H1 (cell line): Measurements from ENCODE around the gene SRP9.

Experiments
- EZH2 ChIP-seq: fragments of 200-600 bp; sonication (generic); IDR thresholded peaks from 2 replicates; pipeline ENCODE4 v1.7.1; 2012; ENCODE audit warnings: low read depth, mild to moderate bottlenecking, moderate library complexity, low read length, inconsistent platforms; ENCODE audit not compliant: severe bottlenecking
- GABPA ChIP-seq: IDR thresholded peaks from 2 replicates; pipeline ENCODE4 v1.6.1; 2011; ENCODE audit warnings: mild to moderate bottlenecking, low read length, moderate library complexity, borderline replicate concordance; ENCODE audit not compliant: insufficient read depth
- POLR2AphosphoS5 ChIP-seq: IDR thresholded peaks from 2 replicates; pipeline ENCODE4 v1.6.1; 2011; ENCODE audit warnings: low read depth, low read length
- RAD21 ChIP-seq, 2 experiments: IDR thresholded peaks in 1 of 2; conservative IDR thresholded peaks in 1 of 2; 2 replicates each; pipeline ENCODE4 v1.6.1; 2011; ENCODE audit warnings: low read depth in 2 of 2, low read length in 2 of 2, improper control_type of control experiment in 1 of 2, inconsistent platforms in 1 of 2, mild to moderate bottlenecking in 1 of 2, moderate library complexity in 1 of 2
- SUZ12 ChIP-seq: fragments of 200-600 bp; sonication (generic); IDR thresholded peaks from 2 replicates; pipeline ENCODE4 v1.6.1; 2012; ENCODE audit warnings: mild to moderate bottlenecking, inconsistent platforms, low read length, moderate library complexity, mixed read lengths
- YY1 ChIP-seq: IDR thresholded peaks from 2 replicates; pipeline ENCODE4 v1.6.1; 2011; ENCODE audit warnings: low read depth, mild to moderate bottlenecking, low read length
- TF ChIP-seq, protein P1 (sequence below), 3 experiments: IDR thresholded peaks; 1 replicate in 2 of 3; 2 replicates in 1 of 3; pipeline versions ENCODE4 v1.5.1 to v1.6.1; 2011; ENCODE audit warnings: low read length in 3 of 3, mild to moderate bottlenecking in 3 of 3, inconsistent platforms in 2 of 3, low read depth in 1 of 3, moderate library complexity in 1 of 3; ENCODE audit not compliant: insufficient read depth in 1 of 3; ENCODE audit errors: control extremely low read depth in 1 of 3

DNA sequence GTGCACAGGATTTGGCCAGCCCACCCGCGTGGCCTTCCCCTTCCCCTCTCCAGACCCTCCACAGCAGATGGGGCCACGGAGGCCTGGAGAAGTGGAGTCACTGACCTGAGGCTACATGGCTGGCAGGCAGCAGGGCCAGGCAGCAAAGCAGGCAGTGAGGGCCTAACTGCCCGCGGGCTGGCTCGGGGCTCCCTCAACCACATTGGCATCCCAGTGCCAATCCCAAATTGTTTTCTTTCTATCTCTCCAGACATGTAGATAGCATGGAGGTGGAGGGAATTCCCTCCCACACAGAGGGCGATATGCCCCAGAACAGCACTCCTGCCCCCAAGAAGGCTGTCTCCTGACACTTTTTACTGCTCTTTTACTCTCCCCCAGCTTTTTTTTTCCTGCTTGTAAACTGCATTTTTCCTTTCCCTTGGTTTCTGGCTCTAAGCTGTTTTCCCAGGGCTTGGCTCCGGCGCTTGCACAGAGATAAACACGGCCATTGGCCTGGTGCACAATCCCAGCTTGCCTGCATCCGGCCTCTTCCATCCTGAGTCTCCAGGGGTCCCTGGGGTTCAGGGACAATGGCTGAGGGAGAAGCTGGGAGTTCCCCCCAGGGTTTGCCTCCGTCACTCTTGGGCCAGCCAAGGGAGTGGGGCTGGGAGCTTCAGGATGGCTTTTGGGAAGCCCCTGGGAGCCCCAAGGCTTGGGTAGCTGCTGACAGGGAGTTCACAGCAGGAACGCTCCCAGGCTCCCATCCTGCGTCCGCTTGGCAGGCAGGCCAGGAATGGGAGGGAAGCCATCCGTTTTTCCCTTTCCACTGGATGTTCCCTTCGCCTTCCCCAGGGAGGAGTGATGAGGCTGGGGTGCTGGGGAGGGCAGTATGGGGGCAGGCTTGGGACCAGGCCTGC, 39.3 kb downstream of the SRP9 start:
- TF ChIP-seq, protein P1, sequence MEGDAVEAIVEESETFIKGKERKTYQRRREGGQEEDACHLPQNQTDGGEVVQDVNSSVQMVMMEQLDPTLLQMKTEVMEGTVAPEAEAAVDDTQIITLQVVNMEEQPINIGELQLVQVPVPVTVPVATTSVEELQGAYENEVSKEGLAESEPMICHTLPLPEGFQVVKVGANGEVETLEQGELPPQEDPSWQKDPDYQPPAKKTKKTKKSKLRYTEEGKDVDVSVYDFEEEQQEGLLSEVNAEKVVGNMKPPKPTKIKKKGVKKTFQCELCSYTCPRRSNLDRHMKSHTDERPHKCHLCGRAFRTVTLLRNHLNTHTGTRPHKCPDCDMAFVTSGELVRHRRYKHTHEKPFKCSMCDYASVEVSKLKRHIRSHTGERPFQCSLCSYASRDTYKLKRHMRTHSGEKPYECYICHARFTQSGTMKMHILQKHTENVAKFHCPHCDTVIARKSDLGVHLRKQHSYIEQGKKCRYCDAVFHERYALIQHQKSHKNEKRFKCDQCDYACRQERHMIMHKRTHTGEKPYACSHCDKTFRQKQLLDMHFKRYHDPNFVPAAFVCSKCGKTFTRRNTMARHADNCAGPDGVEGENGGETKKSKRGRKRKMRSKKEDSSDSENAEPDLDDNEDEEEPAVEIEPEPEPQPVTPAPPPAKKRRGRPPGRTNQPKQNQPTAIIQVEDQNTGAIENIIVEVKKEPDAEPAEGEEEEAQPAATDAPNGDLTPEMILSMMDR (IDR thresholded peaks at IDR 0.05; ENCODE audit: control extremely low read depth in 1 of 3, insufficient read depth in 1 of 3, low read depth in 1 of 3, low read length in 3 of 3): no peak
- TF ChIP-seq RAD21 (IDR thresholded peaks at IDR 0.05 in 1 of 2, conservative IDR thresholded peaks at IDR 0.05 in 1 of 2; ENCODE audit: low read depth in 2 of 2, low read length in 2 of 2) (no peak), YY1 (no peak), SUZ12 (no peak), POLR2AphosphoS5 (no peak), EZH2 (no peak), GABPA (0 out of 2 replicates have a peak, but pooled peaks have one; percentile 2)
